HG02798 (cell line): ENCODE measurements around the gene ARID1B.

ENCODE experiments used
- ATAC-seq: cut with Tn5 transposase; IDR thresholded peaks from one replicate; pipeline ENCODE4 v1.9.1; 2021; ENCODE audit warnings: mild to moderate bottlenecking; ENCODE audit not compliant: unreplicated experiment, poor library complexity

Gene ARID1B

GRCh38 chr6:157240960-157241311 is 463.8 kb downstream of the ARID1B start:
- no peak for ATAC-seq

- ATAC-seq: no peak
Measured at GRCh38 chr6:157242791-157243190, 465.6 kb downstream of the ARID1B start.

GRCh38 chr6:157244175-157244574 is 467.0 kb downstream of the ARID1B start:
- no peak for ATAC-seq

GRCh38 chr6:157244780-157245179 is 467.6 kb downstream of the ARID1B start:
- ATAC-seq: no peak

GRCh38 chr6:157245436-157245835 is 468.3 kb downstream of the ARID1B start:
- no peak for ATAC-seq

GRCh38 chr6:157246048-157246630 is 469.0 kb downstream of the ARID1B start:
- ATAC-seq: no peak

- no peak for ATAC-seq
Measured at GRCh38 chr6:157246771-157247484, 469.8 kb downstream of the ARID1B start.

GRCh38 chr6:157248264-157248663 is 471.1 kb downstream of the ARID1B start:
- no peak for ATAC-seq

- ATAC-seq: no peak
Measured at GRCh38 chr6:157249826-157250225, 472.6 kb downstream of the ARID1B start.

- no peak for ATAC-seq
Measured at GRCh38 chr6:157251586-157252247, 474.5 kb downstream of the ARID1B start.

GRCh38 chr6:157253017-157253416 is 475.8 kb downstream of the ARID1B start:
- ATAC-seq: no peak

- no peak for ATAC-seq
Measured at GRCh38 chr6:157253699-157254098, 476.5 kb downstream of the ARID1B start.

GRCh38 chr6:157254538-157254937 is 477.4 kb downstream of the ARID1B start:
- ATAC-seq: no peak

- no peak for ATAC-seq
Measured at GRCh38 chr6:157255079-157255478, 477.9 kb downstream of the ARID1B start.

- no peak for ATAC-seq
Measured at GRCh38 chr6:157258878-157259277, 481.7 kb downstream of the ARID1B start.

GRCh38 chr6:157259443-157259842 is 482.3 kb downstream of the ARID1B start:
- no peak for ATAC-seq
